Measurements from ENCODE around the gene HDAC4. TPM values are rescaled to one million over a fixed set of nuclear protein-coding genes. Genes with fewer than 3 reads are reported as not detected.
"Not testable (repeated sequence)": the region's sequence is repeated elsewhere in the genome, so short reads cannot be mapped to it uniquely, and the experiment has no call there.

HDAC4 gene
- total RNA-seq, 4 donors from 2014 or later: 30.2 to 103 (median 51.7) TPM

DNA sequence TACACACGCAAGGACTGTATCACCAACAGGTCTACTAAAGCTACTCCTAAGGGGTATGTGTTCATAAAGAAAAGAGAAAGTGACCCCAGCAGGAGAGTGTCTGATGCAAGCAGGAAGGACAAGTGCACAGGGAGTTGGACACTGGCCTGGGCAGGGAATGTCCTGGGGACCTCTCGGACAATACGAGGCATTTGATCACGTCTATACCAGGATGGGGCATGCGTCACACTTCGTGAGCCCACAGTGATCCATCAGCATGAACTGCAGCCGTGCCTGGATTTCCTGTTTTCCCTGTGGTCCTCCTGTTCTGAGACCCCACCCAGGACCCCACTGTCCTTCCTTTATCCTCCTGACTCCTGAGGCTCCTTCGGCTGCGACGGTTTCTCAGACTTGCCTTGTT lies 113.9 kb downstream of the HDAC4 start:
- TF ChIP-seq, protein P1, sequence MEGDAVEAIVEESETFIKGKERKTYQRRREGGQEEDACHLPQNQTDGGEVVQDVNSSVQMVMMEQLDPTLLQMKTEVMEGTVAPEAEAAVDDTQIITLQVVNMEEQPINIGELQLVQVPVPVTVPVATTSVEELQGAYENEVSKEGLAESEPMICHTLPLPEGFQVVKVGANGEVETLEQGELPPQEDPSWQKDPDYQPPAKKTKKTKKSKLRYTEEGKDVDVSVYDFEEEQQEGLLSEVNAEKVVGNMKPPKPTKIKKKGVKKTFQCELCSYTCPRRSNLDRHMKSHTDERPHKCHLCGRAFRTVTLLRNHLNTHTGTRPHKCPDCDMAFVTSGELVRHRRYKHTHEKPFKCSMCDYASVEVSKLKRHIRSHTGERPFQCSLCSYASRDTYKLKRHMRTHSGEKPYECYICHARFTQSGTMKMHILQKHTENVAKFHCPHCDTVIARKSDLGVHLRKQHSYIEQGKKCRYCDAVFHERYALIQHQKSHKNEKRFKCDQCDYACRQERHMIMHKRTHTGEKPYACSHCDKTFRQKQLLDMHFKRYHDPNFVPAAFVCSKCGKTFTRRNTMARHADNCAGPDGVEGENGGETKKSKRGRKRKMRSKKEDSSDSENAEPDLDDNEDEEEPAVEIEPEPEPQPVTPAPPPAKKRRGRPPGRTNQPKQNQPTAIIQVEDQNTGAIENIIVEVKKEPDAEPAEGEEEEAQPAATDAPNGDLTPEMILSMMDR (IDR thresholded peaks at IDR 0.05): no peak
- ATAC-seq (ENCODE audit: low FRiP score) (no peak), DNase-seq (ENCODE audit: low spot score) (no peak)

DNA sequence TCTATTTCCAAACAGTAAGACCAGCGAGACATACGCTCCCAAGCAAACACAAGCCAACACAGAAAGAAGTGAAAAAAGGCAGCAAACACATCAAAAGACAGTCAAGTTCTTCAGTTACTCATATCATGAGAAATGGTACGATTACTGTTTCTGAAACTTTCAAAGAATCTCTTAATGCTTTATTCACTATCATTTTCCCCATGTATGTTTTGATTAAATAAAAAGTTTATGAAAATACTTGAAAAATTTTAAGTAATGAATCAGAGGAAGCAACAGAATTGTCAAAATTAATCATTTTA lies 114.9 kb downstream of the HDAC4 start:
- ATAC-seq (ENCODE audit: low FRiP score) (no peak), DNase-seq (ENCODE audit: low spot score) (no peak)
- TF ChIP-seq, protein P1 (IDR thresholded peaks at IDR 0.05): no peak

DNA sequence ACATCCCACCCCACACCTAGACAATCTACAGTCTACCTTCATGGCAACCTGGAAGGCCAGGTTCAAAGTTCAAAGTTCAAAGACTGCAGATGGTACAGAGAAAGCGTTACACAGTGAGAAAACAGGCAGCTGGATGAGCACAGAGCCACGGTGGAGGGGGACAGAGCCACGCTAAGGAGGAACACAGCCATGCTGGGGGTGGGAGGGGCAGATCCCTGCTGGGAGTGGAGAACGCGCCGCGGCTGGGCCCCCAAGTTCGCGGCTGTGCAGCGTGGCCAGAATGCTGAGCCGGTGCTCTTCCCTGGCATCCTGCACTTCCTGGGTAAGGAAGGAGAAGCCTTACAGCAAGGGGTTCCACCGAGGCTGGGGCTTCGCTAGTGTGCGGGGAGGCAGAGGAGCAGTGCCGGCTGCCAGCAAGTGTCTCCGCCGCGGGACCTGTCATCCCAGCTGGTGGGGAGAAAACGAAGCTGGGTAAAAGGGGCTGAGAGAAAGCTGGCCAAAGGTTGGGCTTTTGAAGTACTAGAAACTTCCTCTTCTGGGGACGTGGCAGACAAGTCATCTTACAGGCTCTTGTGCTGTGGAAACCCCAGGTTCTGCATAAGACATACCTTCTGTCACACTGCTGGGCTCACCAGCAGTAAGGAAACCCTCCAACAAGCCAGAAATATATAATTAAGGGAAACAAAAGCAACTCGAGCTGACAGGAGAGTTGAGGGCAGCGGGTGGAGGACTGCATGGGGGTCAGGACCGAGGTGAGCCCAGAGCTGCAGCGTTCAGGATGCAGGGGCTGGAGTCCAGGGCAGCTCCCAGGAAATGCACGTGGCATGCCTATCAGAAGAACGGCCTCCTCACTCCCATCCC lies 115.5 kb downstream of the HDAC4 start:
- DNase-seq (ENCODE audit: low spot score) (no peak), ATAC-seq (ENCODE audit: low FRiP score) (peak; percentile 20)
- TF ChIP-seq, protein P1 (IDR thresholded peaks at IDR 0.05): no peak

DNA sequence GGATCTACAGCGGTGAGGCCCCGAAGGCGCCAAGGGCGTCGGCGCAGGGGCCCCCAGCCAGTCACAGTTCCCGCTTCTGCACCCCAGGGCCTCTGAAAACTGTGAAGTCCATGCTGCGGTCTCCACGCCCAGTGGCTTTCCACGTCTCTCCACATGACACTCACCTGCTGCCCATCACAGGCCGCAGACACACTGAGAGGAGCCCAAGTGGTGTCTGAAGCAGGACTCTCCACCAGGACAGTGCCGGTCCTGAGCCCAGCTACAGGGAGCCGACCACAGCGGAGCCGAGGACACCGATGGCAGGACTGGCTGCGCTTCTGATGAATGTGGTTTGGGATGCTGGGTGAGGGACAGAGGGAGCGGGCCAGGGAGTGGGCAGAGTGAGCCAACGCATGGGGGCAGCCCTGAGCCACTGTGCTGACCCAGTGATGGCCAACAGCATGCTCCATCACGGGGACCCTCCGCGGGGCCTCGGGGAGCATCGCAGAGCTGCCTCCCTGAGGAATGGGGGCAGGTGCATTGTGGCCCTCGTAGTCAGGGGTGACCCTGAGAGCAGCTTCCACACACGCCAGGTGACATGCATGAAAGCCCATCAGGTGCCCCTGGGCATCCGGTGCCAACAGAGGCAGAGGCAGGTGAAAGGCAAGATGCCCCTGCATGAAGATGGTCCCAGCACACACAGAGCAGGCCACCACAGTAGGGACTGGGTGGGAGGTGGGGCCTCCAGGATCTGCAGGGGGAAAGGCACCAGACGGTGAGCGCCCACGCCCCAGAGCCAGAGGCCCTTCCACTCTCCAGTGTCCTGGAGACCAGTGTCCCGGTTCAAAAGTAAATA lies 116.6 kb downstream of the HDAC4 start:
- DNase-seq (ENCODE audit: low spot score): no peak
- no peak for ATAC-seq (ENCODE audit: low FRiP score)
- TF ChIP-seq, protein P1 (IDR thresholded peaks at IDR 0.05): no peak

DNA sequence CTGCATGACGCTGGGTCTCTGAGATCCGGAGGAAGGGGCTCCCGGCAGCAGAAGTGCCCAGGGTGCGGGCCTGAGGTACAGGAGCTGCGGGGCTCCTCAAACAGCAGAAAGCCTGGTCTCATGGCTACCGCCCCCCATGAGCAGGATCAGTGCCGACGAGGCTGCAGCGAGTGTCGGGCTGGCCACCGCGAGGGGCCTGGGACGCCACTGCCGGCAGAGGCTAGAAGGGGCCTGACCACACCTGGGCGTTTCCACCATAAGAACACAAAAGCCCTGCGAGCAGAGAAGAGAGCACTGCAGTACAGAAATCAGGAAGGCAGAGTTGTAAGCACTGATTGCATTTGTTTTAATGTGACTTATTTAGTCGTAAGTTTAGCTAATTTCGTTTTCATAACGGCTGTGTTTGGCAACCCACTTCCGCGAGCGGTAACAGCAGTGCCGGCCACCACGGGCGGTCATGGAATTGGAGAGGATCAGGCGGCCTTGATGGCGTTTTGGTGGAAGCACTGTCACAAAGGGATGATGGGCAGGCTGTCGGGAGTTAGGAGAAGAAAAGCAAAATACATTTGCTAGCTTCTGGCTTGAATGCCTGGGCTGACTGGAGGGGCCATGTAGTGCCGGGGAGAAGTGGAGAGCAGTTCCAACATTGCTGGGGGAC lies 117.4 kb downstream of the HDAC4 start:
- DNase-seq (ENCODE audit: low spot score) (no peak), ATAC-seq (ENCODE audit: low FRiP score) (no peak)
- TF ChIP-seq, protein P1 (IDR thresholded peaks at IDR 0.05): no peak

DNA sequence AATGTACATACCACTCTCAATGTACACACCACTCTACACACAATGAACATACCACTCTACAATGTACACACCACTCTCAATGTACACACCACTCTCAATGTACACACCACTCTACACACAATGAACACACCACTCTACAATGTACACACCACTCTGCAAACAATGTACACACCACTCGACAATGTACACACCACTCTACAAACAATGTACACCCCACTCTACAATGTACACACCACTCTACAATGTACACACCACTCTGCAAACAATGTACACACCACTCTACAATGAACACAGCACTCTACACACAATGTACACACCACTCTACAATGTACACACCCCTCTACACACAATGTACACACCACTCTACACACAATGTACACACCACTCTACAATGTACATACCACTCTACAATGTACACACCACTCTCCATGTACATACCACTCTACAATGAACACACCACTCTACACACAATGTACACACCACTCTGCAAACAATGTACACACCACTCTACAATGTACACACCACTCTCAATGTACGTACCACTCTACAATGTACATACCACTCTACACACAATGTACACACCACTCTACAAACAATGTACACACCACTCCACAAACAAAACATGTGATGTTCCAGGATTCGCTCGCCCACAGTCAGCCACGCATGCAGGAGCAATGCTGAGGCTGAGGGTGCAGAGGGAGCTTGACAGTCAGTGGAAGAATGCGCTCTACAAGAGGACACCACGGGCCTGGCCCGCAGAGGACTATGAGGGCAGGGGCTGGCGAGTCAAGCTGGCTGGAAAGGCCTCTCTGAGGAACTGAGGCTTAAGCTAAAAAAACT lies 118.2 kb downstream of the HDAC4 start:
- TF ChIP-seq, protein P1 (IDR thresholded peaks at IDR 0.05): no peak
- DNase-seq (ENCODE audit: low spot score): no peak
- ATAC-seq (ENCODE audit: low FRiP score): no peak

DNA sequence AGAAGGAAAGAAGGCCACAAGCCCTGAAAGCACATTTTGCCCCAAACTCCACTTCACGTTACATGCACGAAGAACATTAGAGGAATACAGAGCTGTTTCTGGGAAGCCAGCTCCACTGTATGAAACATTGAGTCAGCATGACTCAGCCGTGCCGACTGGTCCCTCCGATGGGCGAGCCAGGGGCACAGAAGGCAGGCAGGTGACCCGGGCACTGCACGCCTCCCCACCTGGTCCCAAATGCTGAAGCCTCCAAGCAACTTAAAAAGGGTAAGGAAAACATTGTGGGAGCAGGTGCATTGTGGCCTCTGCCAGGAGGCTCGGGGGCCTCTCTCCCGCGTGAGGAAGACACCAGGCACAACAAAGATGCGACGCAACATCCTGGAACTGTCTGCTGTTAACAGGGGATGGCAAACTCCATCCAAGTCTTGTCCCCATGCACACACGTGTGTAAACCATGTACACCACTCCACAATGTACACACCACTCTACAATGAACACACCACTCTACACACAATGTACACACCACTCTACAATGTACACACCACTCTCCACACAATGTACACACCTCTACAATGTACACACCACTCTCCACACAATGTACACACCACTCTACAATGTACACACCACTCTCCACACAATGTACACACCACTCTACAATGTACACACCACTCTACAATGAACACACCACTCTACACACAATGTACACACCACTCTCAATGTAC lies 120.4 kb downstream of the HDAC4 start:
- peak; percentile 63 for ATAC-seq (ENCODE audit: low FRiP score)
- DNase-seq (ENCODE audit: low spot score): not testable (repeated sequence)
